ENCODE results near the gene ZC3H4.

DNA sequence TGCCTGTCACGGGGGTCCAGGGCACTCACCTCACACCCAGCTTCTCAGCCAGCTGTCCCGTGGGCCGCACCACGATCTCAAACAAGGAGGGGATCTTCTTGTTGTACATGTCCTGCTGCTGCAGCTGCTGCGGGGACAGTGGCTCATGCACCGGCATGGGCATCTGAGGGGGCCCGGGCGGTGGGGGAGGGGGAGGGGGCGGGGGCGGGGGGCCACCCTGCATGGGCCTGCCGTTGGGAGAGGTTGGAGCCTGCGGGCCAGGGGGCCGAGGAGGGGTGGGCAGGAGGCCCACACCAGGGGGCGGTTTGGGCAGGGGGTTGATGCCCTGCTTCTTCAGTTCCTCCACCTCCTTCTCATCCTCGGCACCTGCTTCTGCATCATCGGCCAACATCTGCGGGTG, 41.3 kb downstream of the ZC3H4 start:
- TF ChIP-seq, protein P1, sequence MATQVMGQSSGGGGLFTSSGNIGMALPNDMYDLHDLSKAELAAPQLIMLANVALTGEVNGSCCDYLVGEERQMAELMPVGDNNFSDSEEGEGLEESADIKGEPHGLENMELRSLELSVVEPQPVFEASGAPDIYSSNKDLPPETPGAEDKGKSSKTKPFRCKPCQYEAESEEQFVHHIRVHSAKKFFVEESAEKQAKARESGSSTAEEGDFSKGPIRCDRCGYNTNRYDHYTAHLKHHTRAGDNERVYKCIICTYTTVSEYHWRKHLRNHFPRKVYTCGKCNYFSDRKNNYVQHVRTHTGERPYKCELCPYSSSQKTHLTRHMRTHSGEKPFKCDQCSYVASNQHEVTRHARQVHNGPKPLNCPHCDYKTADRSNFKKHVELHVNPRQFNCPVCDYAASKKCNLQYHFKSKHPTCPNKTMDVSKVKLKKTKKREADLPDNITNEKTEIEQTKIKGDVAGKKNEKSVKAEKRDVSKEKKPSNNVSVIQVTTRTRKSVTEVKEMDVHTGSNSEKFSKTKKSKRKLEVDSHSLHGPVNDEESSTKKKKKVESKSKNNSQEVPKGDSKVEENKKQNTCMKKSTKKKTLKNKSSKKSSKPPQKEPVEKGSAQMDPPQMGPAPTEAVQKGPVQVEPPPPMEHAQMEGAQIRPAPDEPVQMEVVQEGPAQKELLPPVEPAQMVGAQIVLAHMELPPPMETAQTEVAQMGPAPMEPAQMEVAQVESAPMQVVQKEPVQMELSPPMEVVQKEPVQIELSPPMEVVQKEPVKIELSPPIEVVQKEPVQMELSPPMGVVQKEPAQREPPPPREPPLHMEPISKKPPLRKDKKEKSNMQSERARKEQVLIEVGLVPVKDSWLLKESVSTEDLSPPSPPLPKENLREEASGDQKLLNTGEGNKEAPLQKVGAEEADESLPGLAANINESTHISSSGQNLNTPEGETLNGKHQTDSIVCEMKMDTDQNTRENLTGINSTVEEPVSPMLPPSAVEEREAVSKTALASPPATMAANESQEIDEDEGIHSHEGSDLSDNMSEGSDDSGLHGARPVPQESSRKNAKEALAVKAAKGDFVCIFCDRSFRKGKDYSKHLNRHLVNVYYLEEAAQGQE (IDR thresholded peaks at IDR 0.05; ENCODE audit: low read depth, low read length), result no peak
- no peak for TF ChIP-seq EZH2 (IDR thresholded peaks at IDR 0.05; ENCODE audit: borderline replicate concordance, control insufficient read depth, low read depth, low read length)
- no peak for TF ChIP-seq FOS (IDR thresholded peaks at IDR 0.05; ENCODE audit: borderline replicate concordance, extremely low read depth, insufficient read length)
- TF ChIP-seq, protein P2, sequence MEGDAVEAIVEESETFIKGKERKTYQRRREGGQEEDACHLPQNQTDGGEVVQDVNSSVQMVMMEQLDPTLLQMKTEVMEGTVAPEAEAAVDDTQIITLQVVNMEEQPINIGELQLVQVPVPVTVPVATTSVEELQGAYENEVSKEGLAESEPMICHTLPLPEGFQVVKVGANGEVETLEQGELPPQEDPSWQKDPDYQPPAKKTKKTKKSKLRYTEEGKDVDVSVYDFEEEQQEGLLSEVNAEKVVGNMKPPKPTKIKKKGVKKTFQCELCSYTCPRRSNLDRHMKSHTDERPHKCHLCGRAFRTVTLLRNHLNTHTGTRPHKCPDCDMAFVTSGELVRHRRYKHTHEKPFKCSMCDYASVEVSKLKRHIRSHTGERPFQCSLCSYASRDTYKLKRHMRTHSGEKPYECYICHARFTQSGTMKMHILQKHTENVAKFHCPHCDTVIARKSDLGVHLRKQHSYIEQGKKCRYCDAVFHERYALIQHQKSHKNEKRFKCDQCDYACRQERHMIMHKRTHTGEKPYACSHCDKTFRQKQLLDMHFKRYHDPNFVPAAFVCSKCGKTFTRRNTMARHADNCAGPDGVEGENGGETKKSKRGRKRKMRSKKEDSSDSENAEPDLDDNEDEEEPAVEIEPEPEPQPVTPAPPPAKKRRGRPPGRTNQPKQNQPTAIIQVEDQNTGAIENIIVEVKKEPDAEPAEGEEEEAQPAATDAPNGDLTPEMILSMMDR (IDR thresholded peaks at IDR 0.05 in 2 of 3, conservative IDR thresholded peaks at IDR 0.05 in 1 of 3; ENCODE audit: control insufficient read depth in 2 of 3, extremely low read depth in 1 of 3, insufficient read depth in 1 of 3, low read depth in 3 of 3, low read length in 3 of 3), result no peak
- no peak for TF ChIP-seq ESRRA (IDR thresholded peaks at IDR 0.05; ENCODE audit: low read length)
- no peak for TF ChIP-seq TAF1 (IDR thresholded peaks at IDR 0.05; ENCODE audit: borderline replicate concordance, low read depth, low read length)
- TF ChIP-seq, protein P3, sequence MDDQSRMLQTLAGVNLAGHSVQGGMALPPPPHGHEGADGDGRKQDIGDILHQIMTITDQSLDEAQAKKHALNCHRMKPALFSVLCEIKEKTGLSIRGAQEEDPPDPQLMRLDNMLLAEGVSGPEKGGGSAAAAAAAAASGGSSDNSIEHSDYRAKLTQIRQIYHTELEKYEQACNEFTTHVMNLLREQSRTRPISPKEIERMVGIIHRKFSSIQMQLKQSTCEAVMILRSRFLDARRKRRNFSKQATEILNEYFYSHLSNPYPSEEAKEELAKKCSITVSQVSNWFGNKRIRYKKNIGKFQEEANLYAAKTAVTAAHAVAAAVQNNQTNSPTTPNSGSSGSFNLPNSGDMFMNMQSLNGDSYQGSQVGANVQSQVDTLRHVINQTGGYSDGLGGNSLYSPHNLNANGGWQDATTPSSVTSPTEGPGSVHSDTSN (IDR thresholded peaks at IDR 0.05; ENCODE audit: insufficient replicate concordance, low read depth, low read length), result no peak
- TF ChIP-seq RFX5 (IDR thresholded peaks at IDR 0.05; ENCODE audit: low read depth, low read length), result no peak
- no peak for TF ChIP-seq RUNX3 (IDR thresholded peaks at IDR 0.05; ENCODE audit: low read length)

Measured in GM12878 (cell line).